Dedifferentiated amniotic fluid mesenchymal stem cell (primary cell): ENCODE results near the gene ZNF326.

Experiments
- DNase-seq: peaks from one replicate; pipeline ENCODE4 v3.0.0-alpha.2; 2016; ENCODE audit errors: extremely low spot score

Gene ZNF326

DNA sequence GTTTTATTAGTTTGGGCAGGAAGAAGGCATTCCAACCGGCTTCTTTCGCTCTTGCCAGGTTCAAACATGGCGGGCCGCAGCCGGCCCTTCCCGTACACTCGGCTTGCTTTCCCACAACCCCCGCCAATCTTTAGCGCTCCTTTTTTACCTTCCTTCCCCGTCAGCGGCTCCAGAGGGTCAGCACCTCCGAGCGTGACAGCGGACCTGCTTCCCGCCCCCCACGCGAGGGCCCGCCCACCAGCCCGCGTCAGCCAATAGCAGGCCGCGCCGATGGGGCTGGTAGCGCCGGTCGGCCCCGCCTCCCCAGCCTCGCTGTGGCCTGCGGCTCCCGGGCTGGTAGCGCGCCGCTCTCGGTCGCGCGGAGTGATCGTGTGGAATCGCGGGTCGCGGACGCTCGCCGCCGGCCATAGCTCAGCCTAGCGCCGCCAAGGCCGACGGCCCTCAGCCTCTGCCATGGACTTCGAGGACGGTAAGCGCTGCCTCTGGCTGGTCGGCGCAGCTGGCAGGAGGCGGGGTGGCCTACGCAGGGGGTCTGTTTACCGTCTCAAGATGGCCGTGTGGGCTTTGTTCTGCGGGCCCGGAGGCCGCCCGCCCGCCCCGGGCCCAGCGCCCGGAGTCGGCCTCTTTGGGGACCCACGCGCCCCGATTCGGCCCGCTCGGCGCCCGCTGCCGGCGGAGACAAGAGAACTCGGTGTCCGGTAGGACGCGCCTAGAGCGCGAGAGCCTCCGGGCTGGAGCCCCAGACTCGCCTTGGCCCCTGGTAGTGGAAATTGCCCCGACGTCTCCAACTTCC is at the start of gene ZNF326:
Gene ZNF326, plus strand, starts transcription at position 306 of the 793 bp plus-strand sequence. Its CDS starts 148 bp downstream, at position 454.
- peak; percentile 81 for DNase-seq

DNA sequence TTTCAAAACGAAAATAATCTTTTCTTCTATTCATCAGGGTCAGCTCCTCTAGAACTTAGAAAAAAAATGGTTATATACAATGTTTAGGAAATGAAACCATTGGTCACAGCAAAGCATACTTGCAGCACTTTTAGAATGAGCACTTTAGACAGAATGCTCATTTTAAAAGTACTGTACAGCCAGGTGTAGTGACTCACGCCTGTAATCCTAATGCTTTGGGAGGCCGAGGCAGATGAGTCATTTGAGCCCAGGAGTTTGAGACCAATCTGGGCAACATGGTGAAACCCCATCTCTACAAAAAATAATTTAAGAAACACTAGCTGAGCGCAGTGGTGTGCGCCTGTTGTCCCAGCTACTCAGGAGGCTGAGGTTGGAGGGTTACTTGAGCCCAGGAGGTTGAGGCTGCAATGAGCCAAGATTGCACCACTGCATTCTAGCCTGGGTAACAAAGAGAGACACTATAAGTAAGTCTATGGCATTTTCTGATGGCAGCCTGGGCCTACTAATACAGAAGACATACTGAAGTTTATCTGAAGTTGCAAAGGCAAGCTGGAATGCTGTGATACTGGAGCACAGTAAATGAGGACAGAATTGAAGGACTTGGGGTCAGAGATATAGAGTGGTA is 48.9 kb upstream of the ZNF326 start:
- no peak for DNase-seq

- DNase-seq: no peak
Observed at GRCh38 chr1:89946532-89946931, 48.4 kb upstream of the ZNF326 start.

DNA sequence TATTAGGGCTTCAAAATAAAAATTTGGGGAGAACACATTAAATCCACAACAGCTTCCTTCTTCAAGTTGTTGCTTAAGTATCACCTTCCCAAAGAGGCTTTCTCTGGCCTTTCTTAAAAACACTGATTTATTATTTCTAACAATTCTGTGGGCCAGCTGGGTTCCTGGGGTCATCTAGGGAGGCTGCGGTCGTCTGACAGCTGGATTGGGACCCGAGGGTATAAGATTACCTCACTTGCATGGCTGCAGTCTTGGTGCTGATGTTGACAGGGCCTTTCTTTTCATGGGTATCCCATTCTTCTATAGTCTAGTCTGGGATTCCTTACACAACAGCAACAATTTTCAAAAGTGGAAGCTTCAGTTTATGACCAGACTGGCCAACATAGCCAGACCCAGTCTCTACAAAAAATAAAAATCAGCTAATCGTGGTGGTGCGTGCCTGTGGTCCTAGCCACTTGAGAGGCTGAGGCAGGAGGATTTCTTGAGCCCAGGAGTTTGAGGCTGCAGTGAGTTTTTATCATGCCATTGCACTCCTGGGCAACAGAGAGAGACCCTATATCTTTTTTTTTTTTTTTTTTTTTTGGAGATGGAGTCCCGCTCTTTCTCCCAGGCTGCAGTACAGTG is 46.1 kb upstream of the ZNF326 start:
- no peak for DNase-seq

DNA sequence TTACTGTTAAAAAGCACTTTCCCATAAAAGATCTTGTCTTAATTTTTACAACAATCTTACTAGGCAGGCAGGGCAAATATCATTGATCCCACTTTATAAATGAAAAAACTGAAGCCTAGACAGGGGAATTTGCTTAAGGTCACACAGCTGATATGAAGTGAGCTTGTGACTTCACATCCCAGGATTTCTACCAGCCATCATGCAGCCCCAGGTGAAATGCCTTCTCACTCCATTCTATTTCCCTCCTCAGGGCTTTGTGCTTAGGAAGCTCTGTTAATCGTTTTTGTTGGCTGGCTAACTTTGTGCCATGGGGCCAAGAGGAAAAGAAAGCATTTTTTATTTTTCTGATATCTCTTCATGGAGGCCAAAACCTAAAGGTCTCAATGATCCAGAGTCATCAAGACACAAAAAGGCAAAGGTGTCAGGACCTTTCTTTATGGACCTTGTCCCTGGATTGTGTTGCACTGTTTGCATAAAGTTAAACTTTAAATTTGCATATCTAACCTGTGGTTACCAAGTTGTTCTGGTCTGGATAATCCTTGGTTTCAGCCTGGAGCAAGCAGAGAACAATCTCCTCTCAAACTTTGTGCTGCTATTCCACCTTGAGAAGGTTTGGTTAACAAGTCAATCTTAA is 44.8 kb upstream of the ZNF326 start:
- DNase-seq: no peak

- no peak for DNase-seq
Observed at GRCh38 chr1:89950703-89951102, 44.2 kb upstream of the ZNF326 start.

GRCh38 chr1:89951766-89952604 is 42.9 kb upstream of the ZNF326 start:
- DNase-seq: peak; percentile 66

DNA sequence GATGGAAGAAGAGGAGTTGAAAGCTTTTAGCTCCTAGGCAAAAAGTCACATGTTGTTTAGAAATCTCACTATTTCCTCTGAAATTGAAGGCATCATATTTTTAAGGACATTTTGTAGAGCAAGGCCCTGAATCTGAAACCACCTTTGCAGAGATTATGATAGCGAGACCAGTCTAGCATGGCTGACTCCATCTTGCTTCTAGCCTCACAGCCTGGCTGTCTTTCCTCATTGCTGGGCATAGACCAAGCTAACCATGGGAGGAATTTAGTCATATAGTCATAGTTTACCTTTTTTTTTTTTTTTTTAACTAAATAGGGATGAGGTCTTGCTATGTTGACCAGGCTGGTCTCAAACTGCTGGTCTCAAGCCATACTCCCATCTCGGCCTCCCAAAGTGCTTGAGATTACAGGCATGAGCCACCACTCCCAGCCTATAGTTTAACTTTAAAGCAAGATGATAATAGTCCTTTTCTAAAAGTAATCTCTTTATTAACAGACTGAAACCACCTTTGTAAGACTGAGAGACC is 42.2 kb upstream of the ZNF326 start:
- no peak for DNase-seq

- DNase-seq: peak; percentile 82
Observed at GRCh38 chr1:89953131-89953626, 41.7 kb upstream of the ZNF326 start.

DNA sequence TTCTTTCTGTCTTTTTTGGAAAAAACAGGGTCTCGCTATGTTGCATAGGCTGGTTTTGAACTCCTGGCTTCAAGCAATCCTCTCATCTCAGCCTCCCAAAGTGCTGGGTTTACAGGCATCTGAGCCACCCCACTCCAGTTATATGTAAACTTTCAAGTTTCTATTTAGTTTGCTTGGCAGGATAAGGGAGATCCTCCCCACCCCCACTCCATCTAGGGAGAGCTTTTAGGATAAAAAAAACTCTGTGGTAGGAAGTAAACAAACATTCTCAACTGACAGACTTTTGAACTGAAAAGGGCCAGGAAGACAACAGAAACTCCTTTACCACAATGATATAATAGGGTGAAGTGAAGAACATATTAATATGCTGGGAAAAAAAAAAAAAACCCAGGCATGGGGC is 41.0 kb upstream of the ZNF326 start:
- no peak for DNase-seq

DNA sequence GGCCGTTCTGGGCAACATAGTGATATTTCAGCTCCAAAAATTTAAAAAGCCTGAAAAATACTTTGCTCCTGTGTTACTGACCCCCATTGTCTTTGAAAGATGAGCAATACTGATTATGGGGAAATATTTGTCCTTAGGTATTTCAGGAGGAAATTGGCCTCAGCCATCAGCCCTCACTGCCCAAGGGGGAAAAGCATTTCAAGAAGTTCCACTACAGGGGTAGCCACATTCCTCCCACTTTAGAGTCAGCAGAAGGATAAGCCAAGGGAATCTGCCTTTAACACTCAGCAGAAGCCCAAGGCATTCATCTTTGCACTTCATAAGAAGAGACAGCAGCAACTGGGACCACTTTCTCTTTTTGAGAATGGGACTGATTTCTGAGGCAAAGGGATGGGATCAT is 40.5 kb upstream of the ZNF326 start:
- DNase-seq: no peak

DNA sequence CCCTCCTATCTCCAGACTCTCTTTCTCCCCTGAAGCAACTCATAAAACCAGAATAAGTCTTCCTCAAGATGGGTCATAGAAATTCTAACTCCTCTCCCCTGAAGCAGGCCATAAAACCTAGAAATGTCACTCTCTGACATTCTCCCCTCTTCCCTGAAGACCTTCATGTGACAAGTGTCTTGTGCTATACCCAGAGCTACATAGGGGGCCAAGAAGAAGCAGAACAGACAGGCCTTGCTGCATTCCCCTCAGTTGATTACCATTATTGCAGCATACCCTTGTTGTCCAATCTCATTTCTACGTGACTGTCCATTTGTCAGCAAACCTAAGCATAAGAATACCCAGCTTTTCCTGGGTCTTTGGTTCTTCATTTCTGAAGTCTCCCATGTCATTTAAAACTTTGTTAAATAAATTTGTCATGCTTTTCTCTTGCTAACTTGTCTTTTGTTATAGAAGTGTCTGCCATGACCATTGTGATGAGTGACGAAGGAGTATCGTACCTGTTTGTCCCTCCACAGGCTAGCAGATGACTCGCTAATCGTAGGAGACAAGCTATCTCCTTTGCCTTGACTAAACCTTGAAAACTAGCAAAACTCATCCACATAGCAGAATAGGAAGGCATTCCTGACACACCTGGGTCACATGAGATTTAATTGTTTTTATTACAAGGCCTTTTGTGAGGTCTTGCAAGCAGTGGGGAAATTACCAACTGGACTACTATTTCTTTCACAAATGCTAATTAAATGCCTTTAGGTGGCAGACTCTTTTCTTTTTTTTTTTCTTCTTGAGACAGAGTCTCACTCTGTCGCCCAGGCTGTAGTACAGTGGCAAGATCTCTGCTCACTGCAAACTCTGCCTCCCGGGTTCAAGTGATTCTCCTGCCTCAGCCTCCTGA is 39.4 kb upstream of the ZNF326 start:
- DNase-seq: no peak

DNA sequence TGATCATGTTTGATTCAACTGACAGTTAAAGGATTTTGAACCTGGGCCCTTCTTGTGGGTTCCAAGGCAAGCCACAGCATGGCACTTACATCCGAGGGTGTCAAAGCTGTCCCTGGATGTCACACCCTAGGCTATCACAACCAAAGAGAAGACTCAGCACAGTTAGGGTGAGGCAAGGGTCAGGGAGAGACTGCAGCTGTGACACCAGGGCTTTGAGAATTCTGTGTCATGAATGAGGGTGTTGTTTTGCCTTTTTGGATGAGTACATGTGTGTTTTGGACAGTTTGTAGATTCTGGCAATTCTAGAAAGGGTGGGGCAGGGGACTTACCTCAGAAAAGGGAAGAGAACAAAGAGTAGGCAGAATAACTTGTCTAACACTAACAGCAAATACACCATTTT is 37.8 kb upstream of the ZNF326 start:
- DNase-seq: no peak

GRCh38 chr1:89958851-89959654 is 35.9 kb upstream of the ZNF326 start:
- no peak for DNase-seq

DNA sequence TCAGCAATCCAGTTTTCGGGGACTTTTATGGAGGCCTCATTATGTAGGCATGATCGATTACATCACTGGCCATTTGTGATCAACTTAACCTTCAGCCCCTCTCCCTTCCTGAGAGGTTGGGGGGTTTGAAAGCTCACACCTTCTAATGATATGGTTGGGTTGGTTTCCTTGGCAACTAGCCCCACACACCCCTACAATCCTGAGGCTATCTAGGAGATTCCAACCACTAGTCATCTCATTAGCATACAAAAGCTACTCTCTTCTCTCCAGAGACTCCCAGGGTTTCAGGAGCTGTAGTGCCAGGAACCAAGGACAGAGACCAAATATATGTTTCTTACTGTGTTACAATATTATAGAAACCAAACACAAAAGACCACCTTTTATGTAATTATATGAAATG is 35.2 kb upstream of the ZNF326 start:
- DNase-seq: no peak

DNA sequence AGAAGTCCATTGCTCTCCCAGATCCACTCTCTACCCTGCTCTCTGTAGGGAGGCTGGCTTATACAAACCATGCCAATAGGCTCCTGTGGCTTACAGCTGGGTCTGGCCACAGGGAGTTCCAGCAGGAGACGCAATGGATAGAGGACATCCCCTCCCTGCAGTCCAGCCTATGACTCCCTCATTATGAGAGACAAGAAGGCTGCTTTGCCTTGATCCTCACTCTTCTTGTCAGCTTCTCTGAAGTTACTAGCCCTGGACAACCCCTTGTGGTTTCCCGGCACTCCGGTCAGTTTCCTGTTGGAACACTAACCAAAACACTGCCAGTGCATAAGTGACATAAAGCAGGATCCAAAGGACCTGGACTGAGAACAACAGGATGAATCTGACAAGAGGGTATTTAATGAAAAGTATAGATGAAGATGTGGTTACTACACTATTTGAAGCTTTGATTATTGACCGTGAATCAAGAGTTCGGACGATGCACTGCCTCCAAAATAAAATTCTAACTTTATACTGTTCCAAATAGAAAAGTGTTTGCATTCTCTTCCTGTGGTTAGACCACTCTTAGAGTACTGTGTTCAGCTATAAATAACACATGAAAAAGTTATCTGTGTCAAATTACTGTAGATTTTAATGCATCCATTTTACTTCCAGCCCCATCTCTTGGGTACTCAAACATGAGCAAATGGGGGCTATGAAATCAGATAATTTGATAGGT is 32.7 kb upstream of the ZNF326 start:
- no peak for DNase-seq

DNA sequence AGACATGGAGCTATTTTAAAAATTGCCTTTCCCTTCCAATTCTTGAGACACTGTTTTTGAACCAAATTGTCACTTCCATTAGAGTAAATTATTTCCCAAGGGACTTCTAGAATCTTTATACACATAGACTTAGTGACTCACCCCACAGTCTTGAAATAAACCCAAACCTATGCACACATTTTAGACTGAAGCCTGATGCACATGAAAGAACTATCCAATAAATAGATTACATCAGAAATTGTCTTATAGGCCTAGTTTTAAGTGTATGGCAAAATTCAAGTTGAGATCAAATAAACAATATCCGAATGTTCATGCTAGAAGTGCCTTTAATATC is 32.2 kb upstream of the ZNF326 start:
- no peak for DNase-seq

GRCh38 chr1:89965193-89965768 is 29.6 kb upstream of the ZNF326 start:
- no peak for DNase-seq
